GM12892 (cell line): ENCODE measurements around the gene CTAG1B.
"Not testable (repeated sequence)": the region's sequence is repeated elsewhere in the genome, so short reads cannot be mapped to it uniquely, and the experiment has no call there.

ENCODE experiments used
- POLR2A ChIP-seq: IDR thresholded peaks from 2 replicates; pipeline ENCODE4 v1.6.1; 2011; ENCODE audit warnings: low read depth, low read length, control low read depth
- TAF1 ChIP-seq: IDR thresholded peaks from 2 replicates; pipeline ENCODE4 v1.6.1; 2011; ENCODE audit warnings: low read depth, mild to moderate bottlenecking, control low read depth, low read length, borderline replicate concordance

DNA sequence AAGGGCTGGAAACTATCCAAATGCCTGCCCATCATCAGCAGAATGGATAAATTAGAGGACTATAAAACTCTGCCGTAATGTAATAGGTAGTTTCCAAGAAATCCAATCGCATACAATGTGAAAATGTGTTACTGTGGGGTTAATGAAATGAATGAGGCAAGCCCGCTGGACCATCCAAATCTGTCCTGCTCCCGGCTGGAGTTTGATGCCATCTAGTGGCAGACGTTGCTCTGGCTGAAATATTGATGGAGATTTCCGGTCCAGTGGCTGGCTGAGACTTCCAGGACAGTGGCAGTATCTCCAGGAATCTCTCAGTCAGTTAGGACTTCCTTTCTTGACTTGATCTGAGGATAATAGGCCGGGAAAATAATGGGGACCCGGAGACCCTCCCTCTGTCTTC, 36.1 kb downstream of the CTAG1B start:
- TF ChIP-seq TAF1, POLR2A: not testable (repeated sequence)
